HG02884 (cell line): ENCODE results near the gene CDX1.

ENCODE experiments used
- ATAC-seq: cut with Tn5 transposase; IDR thresholded peaks from one replicate; pipeline ENCODE4 v1.9.1; 2021; ENCODE audit warnings: mild to moderate bottlenecking, moderate library complexity; ENCODE audit not compliant: unreplicated experiment

CDX1 gene

GRCh38 chr5:150166650-150167511 is at the start of gene CDX1:
Gene CDX1 (plus strand): TSS chr5:150166778. CDS start chr5:150166877, 99 bp downstream.
- ATAC-seq: no peak

- ATAC-seq: no peak
Measured at GRCh38 chr5:150117945-150118560, 48.5 kb upstream of the CDX1 start.

GRCh38 chr5:150118561-150119229 is 47.9 kb upstream of the CDX1 start:
- ATAC-seq: no peak

GRCh38 chr5:150119421-150120061 is 47.0 kb upstream of the CDX1 start:
- no peak for ATAC-seq

- no peak for ATAC-seq
Measured at GRCh38 chr5:150120062-150120441, 46.5 kb upstream of the CDX1 start.

- no peak for ATAC-seq
Measured at GRCh38 chr5:150120617-150121447, 45.7 kb upstream of the CDX1 start.

- no peak for ATAC-seq
Measured at GRCh38 chr5:150121448-150122157, 45.0 kb upstream of the CDX1 start.

- no peak for ATAC-seq
Measured at GRCh38 chr5:150122158-150122510, 44.4 kb upstream of the CDX1 start.

GRCh38 chr5:150122536-150123481 is 43.8 kb upstream of the CDX1 start:
- no peak for ATAC-seq

- ATAC-seq: no peak
Measured at GRCh38 chr5:150123542-150123941, 43.0 kb upstream of the CDX1 start.

GRCh38 chr5:150124111-150124557 is 42.4 kb upstream of the CDX1 start:
- ATAC-seq: no peak

GRCh38 chr5:150124596-150124995 is 42.0 kb upstream of the CDX1 start:
- ATAC-seq: no peak

GRCh38 chr5:150125334-150125733 is 41.2 kb upstream of the CDX1 start:
- no peak for ATAC-seq

GRCh38 chr5:150126199-150126920 is 40.2 kb upstream of the CDX1 start:
- ATAC-seq: no peak

GRCh38 chr5:150126921-150127265 is 39.7 kb upstream of the CDX1 start:
- no peak for ATAC-seq

GRCh38 chr5:150129454-150129812 is 37.1 kb upstream of the CDX1 start:
- ATAC-seq: no peak

GRCh38 chr5:150129813-150130492 is 36.6 kb upstream of the CDX1 start:
- ATAC-seq: no peak

- ATAC-seq: no peak
Measured at GRCh38 chr5:150130493-150130922, 36.1 kb upstream of the CDX1 start.
